Mononuclear cell (primary cell): Measurements from ENCODE around the gene IFT172. TPM values are rescaled to one million over a fixed set of nuclear protein-coding genes. Genes with fewer than 3 reads are reported as not detected.
"Not testable (repeated sequence)": the region's sequence is repeated elsewhere in the genome, so short reads cannot be mapped to it uniquely, and the experiment has no call there.

Experiments
- H3K27me3 ChIP-seq: 2 replicates; pipeline ENCODE4 v1.6.0; 2011; ENCODE audit warnings: low read length, control low read depth; ENCODE audit not compliant: insufficient read depth
- H3K4me1 ChIP-seq: 2 replicates; pipeline ENCODE4 v1.5.1; 2011; ENCODE audit warnings: mild to moderate bottlenecking, low read length, control low read depth; ENCODE audit not compliant: insufficient read depth
- H3K4me3 ChIP-seq: 2 replicates; pipeline ENCODE4 v1.5.1; 2011; ENCODE audit warnings: mild to moderate bottlenecking, low read length, moderate library complexity
- H3K9me3 ChIP-seq: 2 replicates; pipeline ENCODE4 v1.5.1; 2011; ENCODE audit warnings: low read depth, mild to moderate bottlenecking, control low read depth, low read length
- total RNA-seq: library from RNA; depleted of rRNA; stranded (reverse); fragments of >200 nt; gene quantifications from one replicate; pipeline ENCODE4 v1.2.3, GENCODE V29; 2012

Gene IFT172
- total RNA-seq, result 5.9 TPM

- Histone ChIP-seq H3K27me3 (peaks cover 15% of the 10 kb centered on the region), H3K4me3 (peak within 1 kb of the TSS; percentile 40), H3K9me3 (no peaks in the 10 kb centered on the region), H3K4me1 (peaks cover 16% of the 10 kb centered on the region)
Measured at GRCh38 chr2:27489498-27490397, at the start of gene IFT172. IFT172 (minus strand) TSS chr2:27489743; CDS start chr2:27489653, 90 bp downstream.

DNA sequence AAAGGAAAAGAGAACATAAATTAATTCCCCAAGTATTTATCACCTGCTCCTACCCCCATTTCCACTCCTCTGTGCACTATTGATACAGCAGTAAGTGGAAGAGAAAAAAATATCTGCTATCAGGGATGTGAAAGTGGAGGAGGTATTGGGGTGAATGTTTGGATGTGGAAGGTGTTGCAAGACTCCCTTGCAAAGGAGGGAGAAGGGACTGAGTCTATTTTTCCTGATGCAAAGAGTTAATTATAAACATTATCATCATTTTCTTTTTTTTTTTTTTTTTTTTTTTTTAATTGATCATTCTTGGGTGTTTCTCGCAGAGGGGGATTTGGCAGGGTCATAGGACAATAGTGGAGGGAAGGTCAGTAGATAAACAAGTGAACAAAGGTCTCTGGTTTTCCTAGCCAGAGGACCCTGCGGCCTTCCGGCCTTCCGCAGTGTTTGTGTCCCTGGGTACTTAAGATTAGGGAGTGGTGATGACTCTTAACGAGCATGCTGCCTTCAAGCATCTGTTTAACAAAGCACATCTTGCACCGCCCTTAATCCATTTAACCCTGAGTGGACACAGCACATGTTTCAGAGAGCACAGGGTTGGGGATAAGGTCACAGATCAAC, 49.4 kb upstream of the IFT172 start:
- H3K27me3 ChIP-seq, H3K4me1 ChIP-seq: not testable (repeated sequence)

DNA sequence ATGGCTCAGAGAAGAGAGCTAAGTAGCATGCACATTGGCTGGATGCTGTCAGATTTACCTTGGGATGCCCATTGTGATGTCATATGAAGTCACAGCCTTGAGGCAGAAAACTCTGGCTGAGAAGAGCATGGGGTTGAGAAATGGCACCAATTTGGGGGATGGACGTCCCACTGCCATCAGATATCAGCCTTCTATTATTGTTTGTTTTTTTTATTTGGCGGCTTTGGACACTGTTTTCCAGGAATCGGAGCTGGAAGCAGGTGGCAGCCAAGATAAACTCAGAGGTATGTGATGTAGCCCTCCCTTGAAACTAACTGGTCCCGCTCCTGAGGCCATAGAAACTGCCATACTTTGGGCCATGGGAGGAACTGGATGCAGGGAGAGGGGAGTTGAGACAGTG, 47.7 kb upstream of the IFT172 start:
- H3K4me3 ChIP-seq, result no peak overlapping the region
- no peaks in the 10 kb centered on the region for H3K9me3 ChIP-seq
- H3K27me3 ChIP-seq, result peaks cover 2% of the 10 kb centered on the region
- H3K4me1 ChIP-seq, result no peaks in the 10 kb centered on the region

More for the DNA sequence above, 49.4 kb upstream of the IFT172 start:
- not testable (repeated sequence) for H3K9me3 ChIP-seq, H3K4me3 ChIP-seq

DNA sequence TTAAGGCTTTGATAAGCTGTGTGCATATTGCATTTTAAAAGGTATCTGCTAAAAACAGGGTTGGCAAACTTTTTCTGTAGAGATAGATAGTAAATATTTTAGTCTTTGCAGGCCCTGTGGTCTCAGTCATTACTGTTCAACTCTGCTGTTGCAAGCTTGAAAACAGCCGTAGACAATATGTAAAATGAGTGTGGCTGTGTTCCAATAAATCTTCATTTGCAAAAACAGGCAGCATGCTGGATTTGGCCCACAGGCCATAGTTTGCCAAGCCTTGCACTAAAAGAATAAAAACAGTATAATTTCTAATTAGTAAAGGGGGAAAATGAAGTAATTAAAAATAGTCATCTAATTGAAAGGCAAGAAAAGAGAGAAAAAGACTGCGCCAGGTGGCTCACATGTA, 42.4 kb upstream of the IFT172 start:
- Histone ChIP-seq H3K4me1 (no peaks in the 10 kb centered on the region), H3K9me3 (no peaks in the 10 kb centered on the region), H3K4me3 (no peak overlapping the region), H3K27me3 (peaks cover 2% of the 10 kb centered on the region)

DNA sequence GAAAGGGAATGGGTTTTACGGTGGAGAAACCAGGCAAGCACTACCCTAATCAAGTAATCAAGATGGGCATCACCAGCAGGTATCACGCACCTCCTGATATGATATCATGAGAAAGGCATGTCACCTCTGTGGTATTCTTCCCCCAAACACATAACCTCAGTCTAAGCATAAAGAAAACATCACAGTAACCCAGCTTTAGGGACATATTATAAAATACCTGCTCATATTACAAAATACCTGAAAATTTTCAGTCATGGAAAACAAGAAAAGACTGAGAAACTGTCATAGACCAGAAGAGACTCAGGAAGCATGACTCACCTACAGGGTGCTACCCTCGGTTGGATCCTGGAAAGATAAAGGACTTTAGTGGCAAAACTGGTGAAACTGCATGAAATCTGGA, 37.6 kb upstream of the IFT172 start:
- H3K9me3 ChIP-seq, result no peaks in the 10 kb centered on the region
- H3K4me3 ChIP-seq, result no peak overlapping the region
- H3K4me1 ChIP-seq, result no peaks in the 10 kb centered on the region

GRCh38 chr2:27522400-27522945, 32.9 kb upstream of the IFT172 start:
- no peak overlapping the region for H3K4me3 ChIP-seq
- H3K4me1 ChIP-seq, result no peaks in the 10 kb centered on the region
- no peaks in the 10 kb centered on the region for H3K9me3 ChIP-seq
- peaks cover 3% of the 10 kb centered on the region for H3K27me3 ChIP-seq

More for the DNA sequence above, 37.6 kb upstream of the IFT172 start:
- H3K27me3 ChIP-seq, result peaks cover 3% of the 10 kb centered on the region

DNA sequence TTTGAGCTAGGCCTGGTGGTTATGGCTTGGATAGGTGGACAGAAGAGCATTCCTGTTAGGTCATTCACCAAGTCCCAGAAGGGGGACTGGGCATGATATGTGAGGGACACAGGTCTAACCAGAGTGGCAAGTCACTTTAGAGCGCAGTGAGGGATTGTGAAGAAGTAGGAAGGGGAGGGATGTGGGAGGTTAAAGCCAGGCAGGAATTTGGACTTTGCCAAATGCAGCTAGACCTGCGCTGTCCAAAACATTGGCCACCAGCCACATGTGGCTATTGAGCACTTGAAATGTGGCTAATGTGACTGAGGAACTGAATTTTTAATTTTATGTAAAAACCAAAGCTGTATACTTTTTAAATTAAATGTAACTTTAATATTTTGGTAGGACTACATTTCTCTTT, 30.8 kb upstream of the IFT172 start:
- Histone ChIP-seq H3K4me3 (no peak overlapping the region), H3K4me1 (no peaks in the 10 kb centered on the region), H3K9me3 (no peaks in the 10 kb centered on the region), H3K27me3 (no peaks in the 10 kb centered on the region)

- no peaks in the 10 kb centered on the region for H3K27me3 ChIP-seq
- H3K4me3 ChIP-seq, result no peak overlapping the region
- no peaks in the 10 kb centered on the region for H3K9me3 ChIP-seq
- H3K4me1 ChIP-seq, result no peaks in the 10 kb centered on the region
Measured at GRCh38 chr2:27518782-27519113, 29.2 kb upstream of the IFT172 start.

DNA sequence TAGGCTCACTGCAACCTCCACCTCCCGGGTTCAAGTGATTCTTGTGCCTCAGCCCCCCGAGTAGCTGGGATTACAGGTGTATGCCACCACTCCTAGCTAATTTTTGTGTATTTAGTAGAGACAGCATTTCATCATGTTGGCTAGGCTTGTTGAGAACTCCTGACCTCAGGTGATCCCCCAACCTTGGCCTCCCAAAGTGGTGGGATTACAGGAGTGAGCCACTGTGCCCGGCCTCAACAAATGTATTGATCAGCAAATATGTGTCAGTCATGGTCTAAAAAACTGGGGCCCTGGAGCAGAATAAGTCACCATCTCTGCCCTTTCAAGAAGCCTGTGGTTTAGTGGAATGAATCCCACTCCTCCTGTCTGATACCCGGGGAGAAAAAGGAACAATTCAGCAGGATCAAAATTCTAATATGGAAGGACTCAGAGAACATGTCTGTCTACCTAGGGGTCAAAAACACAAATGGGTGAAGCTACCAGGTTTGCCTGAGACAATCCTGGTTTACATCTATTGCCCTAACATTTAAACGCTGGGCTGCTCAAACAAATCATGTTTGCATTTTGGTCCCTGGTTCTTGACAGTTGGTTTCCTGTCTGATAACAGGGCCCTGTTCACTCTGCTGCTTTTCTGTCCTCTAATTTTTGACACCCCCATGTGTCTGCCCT, 28.7 kb upstream of the IFT172 start:
- no peak overlapping the region for H3K4me3 ChIP-seq
- no peaks in the 10 kb centered on the region for H3K4me1 ChIP-seq
- H3K9me3 ChIP-seq, result no peaks in the 10 kb centered on the region
- H3K27me3 ChIP-seq, result no peaks in the 10 kb centered on the region

DNA sequence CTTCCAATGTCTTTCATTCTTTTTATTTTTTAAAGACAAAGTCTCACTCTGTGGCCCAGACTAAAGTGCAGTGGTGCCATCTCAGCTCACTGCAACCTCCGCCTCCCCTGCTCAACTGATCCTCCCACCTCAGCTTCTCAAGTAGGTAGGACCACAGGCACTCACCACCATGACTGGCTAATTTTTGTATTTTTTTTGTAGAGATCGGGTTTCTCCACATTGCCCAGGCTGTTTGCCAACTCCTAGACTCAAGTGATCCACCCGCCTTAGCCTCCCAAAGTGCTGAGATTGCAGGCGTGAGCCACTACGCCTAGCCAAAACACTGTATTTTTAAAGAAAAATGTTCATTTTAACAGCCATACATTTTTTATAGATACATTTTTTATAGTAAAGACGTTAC, 19.8 kb upstream of the IFT172 start:
- Histone ChIP-seq H3K4me1 (no peaks in the 10 kb centered on the region), H3K9me3 (no peaks in the 10 kb centered on the region), H3K27me3 (peaks cover 3% of the 10 kb centered on the region), H3K4me3 (no peak overlapping the region)

GRCh38 chr2:27507293-27507692, 17.8 kb upstream of the IFT172 start:
- H3K4me3 ChIP-seq, result no peak overlapping the region
- H3K9me3 ChIP-seq, result no peaks in the 10 kb centered on the region

DNA sequence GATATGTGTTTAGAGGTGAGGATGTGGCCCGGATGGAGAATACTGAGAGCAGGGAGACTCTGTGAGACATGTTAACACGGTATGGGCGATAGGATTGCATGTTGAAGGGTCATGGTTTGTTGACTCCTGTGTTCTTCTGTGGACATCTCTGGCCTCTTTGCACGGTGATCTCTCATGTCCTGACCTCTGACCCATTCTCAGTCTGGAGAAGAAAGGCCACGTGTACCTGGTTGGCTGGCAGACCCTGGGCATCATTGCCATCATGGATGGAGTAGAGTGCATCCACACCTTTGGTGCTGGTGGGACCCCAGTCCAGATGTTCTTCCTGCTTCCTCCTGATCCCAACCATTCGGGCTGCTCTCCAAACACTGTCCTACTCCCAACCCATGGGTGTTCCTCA, 17.0 kb upstream of the IFT172 start:
- Histone ChIP-seq H3K4me1 (no peaks in the 10 kb centered on the region), H3K27me3 (no peaks in the 10 kb centered on the region), H3K9me3 (no peaks in the 10 kb centered on the region), H3K4me3 (no peak overlapping the region)

More at GRCh38 chr2:27507293-27507692, 17.8 kb upstream of the IFT172 start:
- Histone ChIP-seq H3K27me3 (no peaks in the 10 kb centered on the region), H3K4me1 (no peaks in the 10 kb centered on the region)

- Histone ChIP-seq H3K4me3 (no peak overlapping the region), H3K9me3 (no peaks in the 10 kb centered on the region), H3K4me1 (no peaks in the 10 kb centered on the region)
Measured at GRCh38 chr2:27502142-27502541, 12.6 kb upstream of the IFT172 start.

GRCh38 chr2:27501042-27501441, 11.5 kb upstream of the IFT172 start:
- Histone ChIP-seq H3K4me3 (no peak overlapping the region), H3K27me3 (peaks cover 27% of the 10 kb centered on the region), H3K9me3 (no peaks in the 10 kb centered on the region), H3K4me1 (no peaks in the 10 kb centered on the region)

More at GRCh38 chr2:27502142-27502541, 12.6 kb upstream of the IFT172 start:
- peaks cover 16% of the 10 kb centered on the region for H3K27me3 ChIP-seq

- no peak overlapping the region for H3K4me3 ChIP-seq
- H3K27me3 ChIP-seq, result peaks cover 43% of the 10 kb centered on the region
- peaks cover 10% of the 10 kb centered on the region for H3K4me1 ChIP-seq
- H3K9me3 ChIP-seq, result no peaks in the 10 kb centered on the region
Measured at GRCh38 chr2:27498975-27499374, 9.4 kb upstream of the IFT172 start.
